HepG2 (cell line): ENCODE measurements around the gene LSM14B. TPM values are rescaled to one million over a fixed set of nuclear protein-coding genes. Genes with fewer than 3 reads are reported as not detected.

Experiments
- HNRNPLL ChIP-seq: fragments of 200-400 bp; formaldehyde crosslinking; IDR thresholded peaks from 2 replicates; pipeline ENCODE4 v1.6.1; 2017; ENCODE audit warnings: mild to moderate bottlenecking, low read depth, low read length; ENCODE audit not compliant: poor library complexity, severe bottlenecking
- KLF16 ChIP-seq, 2 experiments: sonication (generic) in 1 of 2; formaldehyde crosslinking in 1 of 2; IDR thresholded peaks; 2 replicates each; pipeline versions ENCODE4 v1.6.1 to v1.8.0; 2016 to 2023; ENCODE audit warnings: missing genetic modification reagents in 2 of 2, missing compliant biosample characterization in 1 of 2
- PHF20 ChIP-seq: sonication (generic); formaldehyde crosslinking; IDR thresholded peaks from 2 replicates; pipeline ENCODE4 v1.5.0; 2020; ENCODE audit warnings: mild to moderate bottlenecking, missing genetic modification reagents
- SP4 ChIP-seq: sonication (generic); formaldehyde crosslinking; IDR thresholded peaks from 2 replicates; pipeline ENCODE4 v1.8.1; 2023; ENCODE audit warnings: mild to moderate bottlenecking, missing genetic modification reagents
- SPEN ChIP-seq: sonication (generic); formaldehyde crosslinking; IDR thresholded peaks from 2 replicates; pipeline ENCODE4 v1.5.1; 2020; ENCODE audit warnings: low read depth, mild to moderate bottlenecking, missing genetic modification reagents
- ZNF101 ChIP-seq: sonication (generic); formaldehyde crosslinking; IDR thresholded peaks from 2 replicates; pipeline ENCODE4 v1.4.0; 2020; ENCODE audit warnings: mild to moderate bottlenecking, low read depth, missing genetic modification reagents, borderline replicate concordance
- polyA plus RNA-seq, 8 experiments: library from polyadenylated mRNA; depleted of rRNA in 3 of 8; stranded (reverse) in 7 of 8; unstranded in 1 of 8; fragments of >200 nt; fragmentation: Illumina TruSeq in 4 of 8; extraction: Trizol in 4 of 8; gene quantifications; 2 replicates each; pipeline versions ENCODE4 v1.2.1 to v1.2.3, GENCODE V29; 2011 to 2016; ENCODE audit warnings: low read depth in 4 of 8, missing spikeins in 1 of 8, mixed read lengths in 1 of 8; ENCODE audit not compliant: insufficient read depth in 1 of 8
- total RNA-seq, 5 experiments: library from RNA; depleted of rRNA; stranded (reverse); fragments of >200 nt; fragmentation: Illumina TruSeq; extraction: Trizol; gene quantifications; 2 replicates each; pipeline ENCODE4 v1.2.3, GENCODE V29; 2016; ENCODE audit warnings: low read depth in 1 of 5
- TF ChIP-seq, protein P1 (sequence below): sonication (generic); formaldehyde crosslinking; IDR thresholded peaks from 2 replicates; pipeline ENCODE4 v1.5.1; 2020; ENCODE audit warnings: missing genetic modification reagents, mild to moderate bottlenecking, borderline replicate concordance
- TF ChIP-seq, protein P2 (sequence below): sonication (generic); formaldehyde crosslinking; IDR thresholded peaks from 2 replicates; pipeline ENCODE4 v1.5.1; 2020; ENCODE audit warnings: mild to moderate bottlenecking, missing genetic modification reagents, moderate library complexity

Gene LSM14B
- total and polyA plus RNA-seq, 2 of the 13 experiments (the other 11 are each of a cell fraction or from before 2014, with no cell fraction given), result 43.3 to 79.2 TPM

DNA sequence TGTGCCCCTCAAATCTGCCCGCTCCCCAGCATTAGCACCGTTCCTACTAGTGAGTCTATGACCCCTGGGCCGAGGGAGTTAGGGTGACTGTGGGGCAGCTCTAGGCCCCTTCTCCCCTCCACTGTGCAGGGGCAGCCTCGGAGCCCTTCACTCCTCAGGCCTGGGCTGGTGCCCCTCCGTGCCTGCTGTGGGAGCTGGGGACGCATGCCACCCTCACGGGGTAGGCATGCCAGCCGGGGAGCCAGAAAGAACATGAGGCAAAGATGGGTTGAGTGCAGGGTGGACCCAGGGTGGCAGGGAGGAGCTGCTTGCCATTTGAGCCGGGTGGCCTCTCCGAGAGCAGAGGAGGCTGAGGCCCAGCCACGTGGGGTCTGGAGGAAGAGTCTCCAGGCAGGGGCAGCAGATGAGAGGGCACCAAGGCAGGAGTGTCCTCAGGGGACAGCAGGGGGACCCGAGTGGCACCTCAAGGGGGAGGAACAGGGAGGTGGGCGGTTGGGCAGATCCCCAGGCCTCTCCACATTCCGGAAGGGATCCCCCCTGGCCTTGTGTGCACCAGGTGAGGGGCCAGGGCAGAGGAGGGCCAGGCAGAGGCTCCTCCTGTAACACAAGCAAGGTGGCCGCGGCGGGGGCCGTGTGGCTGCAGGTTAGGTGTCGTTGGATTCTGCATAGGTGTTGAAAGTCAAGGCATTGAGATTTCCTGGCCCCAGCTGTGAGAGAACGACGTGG lies 18.6 kb upstream of the LSM14B start (continued):
- TF ChIP-seq, protein P1, sequence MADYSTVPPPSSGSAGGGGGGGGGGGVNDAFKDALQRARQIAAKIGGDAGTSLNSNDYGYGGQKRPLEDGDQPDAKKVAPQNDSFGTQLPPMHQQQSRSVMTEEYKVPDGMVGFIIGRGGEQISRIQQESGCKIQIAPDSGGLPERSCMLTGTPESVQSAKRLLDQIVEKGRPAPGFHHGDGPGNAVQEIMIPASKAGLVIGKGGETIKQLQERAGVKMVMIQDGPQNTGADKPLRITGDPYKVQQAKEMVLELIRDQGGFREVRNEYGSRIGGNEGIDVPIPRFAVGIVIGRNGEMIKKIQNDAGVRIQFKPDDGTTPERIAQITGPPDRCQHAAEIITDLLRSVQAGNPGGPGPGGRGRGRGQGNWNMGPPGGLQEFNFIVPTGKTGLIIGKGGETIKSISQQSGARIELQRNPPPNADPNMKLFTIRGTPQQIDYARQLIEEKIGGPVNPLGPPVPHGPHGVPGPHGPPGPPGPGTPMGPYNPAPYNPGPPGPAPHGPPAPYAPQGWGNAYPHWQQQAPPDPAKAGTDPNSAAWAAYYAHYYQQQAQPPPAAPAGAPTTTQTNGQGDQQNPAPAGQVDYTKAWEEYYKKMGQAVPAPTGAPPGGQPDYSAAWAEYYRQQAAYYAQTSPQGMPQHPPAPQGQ, result no peak
- no peak for TF ChIP-seq SPEN (CRISPR knock-in tag)
- no peak for TF ChIP-seq PHF20 (CRISPR knock-in tag)
- TF ChIP-seq, protein P2, sequence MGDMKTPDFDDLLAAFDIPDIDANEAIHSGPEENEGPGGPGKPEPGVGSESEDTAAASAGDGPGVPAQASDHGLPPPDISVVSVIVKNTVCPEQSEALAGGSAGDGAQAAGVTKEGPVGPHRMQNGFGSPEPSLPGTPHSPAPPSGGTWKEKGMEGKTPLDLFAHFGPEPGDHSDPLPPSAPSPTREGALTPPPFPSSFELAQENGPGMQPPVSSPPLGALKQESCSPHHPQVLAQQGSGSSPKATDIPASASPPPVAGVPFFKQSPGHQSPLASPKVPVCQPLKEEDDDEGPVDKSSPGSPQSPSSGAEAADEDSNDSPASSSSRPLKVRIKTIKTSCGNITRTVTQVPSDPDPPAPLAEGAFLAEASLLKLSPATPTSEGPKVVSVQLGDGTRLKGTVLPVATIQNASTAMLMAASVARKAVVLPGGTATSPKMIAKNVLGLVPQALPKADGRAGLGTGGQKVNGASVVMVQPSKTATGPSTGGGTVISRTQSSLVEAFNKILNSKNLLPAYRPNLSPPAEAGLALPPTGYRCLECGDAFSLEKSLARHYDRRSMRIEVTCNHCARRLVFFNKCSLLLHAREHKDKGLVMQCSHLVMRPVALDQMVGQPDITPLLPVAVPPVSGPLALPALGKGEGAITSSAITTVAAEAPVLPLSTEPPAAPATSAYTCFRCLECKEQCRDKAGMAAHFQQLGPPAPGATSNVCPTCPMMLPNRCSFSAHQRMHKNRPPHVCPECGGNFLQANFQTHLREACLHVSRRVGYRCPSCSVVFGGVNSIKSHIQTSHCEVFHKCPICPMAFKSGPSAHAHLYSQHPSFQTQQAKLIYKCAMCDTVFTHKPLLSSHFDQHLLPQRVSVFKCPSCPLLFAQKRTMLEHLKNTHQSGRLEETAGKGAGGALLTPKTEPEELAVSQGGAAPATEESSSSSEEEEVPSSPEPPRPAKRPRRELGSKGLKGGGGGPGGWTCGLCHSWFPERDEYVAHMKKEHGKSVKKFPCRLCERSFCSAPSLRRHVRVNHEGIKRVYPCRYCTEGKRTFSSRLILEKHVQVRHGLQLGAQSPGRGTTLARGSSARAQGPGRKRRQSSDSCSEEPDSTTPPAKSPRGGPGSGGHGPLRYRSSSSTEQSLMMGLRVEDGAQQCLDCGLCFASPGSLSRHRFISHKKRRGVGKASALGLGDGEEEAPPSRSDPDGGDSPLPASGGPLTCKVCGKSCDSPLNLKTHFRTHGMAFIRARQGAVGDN (CRISPR knock-in tag), result peak; percentile 47
- no peak for TF ChIP-seq ZNF101 (CRISPR knock-in tag)
- TF ChIP-seq SP4 (CRISPR knock-in tag), result 0 out of 2 replicates have a peak, but pooled peaks have one; percentile 24
- no peak for TF ChIP-seq KLF16 (CRISPR knock-in tag; IDR thresholded peaks at IDR 0.05)
- TF ChIP-seq HNRNPLL, result peak; percentile 12
